ENCODE results near the gene BIN1.

BIN1 gene

GRCh38 chr2:127053731-127054603 is 53.0 kb downstream of the BIN1 start:
- Histone ChIP-seq H3K27ac (no peak overlapping the region), H3K4me3 (no peak overlapping the region)
- no peak for TF ChIP-seq CTCF (IDR thresholded peaks at IDR 0.05)
- no peak for DNase-seq (ENCODE audit: low spot score)

GRCh38 chr2:127052771-127053691 is 53.9 kb downstream of the BIN1 start:
- Histone ChIP-seq H3K27ac (no peak overlapping the region), H3K4me3 (no peak overlapping the region)
- no peak for TF ChIP-seq CTCF (IDR thresholded peaks at IDR 0.05)
- DNase-seq (ENCODE audit: low spot score): no peak

DNA sequence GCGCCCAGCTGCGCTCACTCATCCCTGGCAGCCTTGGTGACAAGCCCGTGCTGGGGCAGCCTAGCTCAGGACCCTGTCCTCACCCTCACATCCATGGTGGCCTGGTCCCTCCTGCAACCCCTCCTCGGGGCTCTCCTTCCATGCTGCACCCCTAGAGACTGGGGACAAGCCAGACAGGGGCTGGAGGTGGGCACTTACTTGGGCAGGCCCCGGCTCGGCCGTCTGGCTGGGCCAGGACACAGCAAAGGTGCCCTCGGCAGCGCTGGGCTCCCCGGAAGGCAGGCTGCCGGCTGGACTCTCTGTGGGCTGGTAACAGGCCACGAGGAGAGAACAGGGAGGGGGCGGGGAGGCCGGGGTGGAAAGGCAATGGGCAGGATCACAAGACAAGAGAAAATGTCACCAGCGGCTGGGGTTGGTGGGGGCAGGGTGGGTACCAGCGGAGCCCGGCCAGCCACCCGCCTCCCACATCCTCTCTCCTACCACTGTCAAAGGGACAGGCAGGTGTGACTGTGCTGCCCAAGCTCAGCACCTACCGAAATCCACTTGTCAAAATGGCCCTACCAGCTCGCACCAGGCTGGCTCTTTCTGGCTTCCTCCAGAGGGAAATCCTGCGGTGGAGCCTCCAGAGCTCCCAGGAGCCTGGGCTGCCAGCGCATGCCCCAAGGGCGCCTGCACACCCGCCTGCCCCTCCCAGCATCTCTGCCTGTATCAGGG is 54.7 kb downstream of the BIN1 start:
- Histone ChIP-seq H3K27ac (no peak overlapping the region), H3K4me3 (no peak overlapping the region)
- DNase-seq (ENCODE audit: low spot score): no peak
- no peak for TF ChIP-seq CTCF (IDR thresholded peaks at IDR 0.05)

DNA sequence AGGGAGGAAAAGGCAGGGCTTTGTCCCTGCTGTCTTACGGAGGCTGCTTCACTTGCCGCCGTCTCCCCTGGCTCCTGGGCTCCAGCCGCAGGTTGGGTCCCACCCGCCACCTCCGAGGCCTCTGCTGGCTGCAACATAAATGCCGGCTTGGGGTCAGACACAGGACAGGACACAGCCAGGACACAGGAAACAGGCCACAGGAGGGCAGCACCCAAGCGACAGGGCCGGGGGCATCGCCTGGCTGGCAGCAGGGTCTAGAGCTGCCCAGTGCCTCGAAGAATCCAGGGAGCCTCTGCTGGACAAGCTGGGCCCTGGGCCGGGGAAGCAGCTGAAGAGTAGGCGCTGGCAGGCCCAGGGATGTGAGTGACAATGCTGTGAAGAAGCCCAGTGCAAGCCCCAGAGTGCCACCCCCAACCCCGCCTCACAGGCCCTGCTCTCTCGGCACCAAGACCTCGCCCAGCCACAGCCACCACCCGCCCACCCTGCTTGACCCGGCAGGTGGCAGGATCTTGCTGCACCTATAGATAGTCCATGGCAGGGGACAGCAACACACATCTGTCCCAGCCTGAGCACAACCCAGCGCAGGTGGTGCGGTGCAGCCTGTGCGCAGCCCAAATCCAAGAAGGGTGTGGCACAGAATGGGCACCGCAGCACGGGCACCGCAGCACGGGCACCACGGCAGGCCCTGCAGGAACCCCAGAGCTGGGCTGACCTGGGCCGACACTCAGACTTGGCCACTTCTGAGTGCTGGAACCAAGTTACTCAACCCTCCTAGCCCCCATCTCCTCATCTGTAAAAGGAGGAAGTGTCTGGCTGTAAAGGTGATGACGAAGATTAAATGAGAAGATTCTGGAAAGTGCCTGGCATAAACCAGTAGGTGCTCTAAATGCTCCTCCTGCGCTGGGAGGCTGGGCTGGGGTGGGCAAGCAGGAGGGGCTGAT is 55.6 kb downstream of the BIN1 start:
- DNase-seq (ENCODE audit: low spot score): peak; percentile 69
- H3K4me3 ChIP-seq: no peak overlapping the region
- H3K27ac ChIP-seq: no peak overlapping the region
- TF ChIP-seq CTCF (IDR thresholded peaks at IDR 0.05): no peak

DNA sequence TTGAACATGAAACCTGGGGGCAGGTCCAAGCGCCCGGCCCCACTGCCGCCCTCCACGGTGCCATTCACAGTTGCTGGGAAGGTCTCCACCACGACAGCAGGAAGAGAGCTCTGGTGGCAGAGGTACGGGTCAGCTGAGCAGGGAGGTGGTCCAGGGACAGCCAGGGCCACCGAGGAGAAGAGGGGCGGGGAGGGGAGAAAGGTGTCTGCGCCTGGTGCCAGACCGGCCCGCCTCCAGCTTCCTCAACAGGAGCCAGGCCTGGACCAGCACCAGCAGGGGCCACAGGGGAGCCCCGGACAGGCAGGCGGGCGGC is 56.2 kb downstream of the BIN1 start:
- no peak for TF ChIP-seq CTCF (IDR thresholded peaks at IDR 0.05)
- no peak for DNase-seq (ENCODE audit: low spot score)

More for the DNA sequence above, 56.2 kb downstream of the BIN1 start:
- no peak overlapping the region for H3K4me3 ChIP-seq
- H3K27ac ChIP-seq: no peak overlapping the region
